Kidney tubule cell (primary cell): ENCODE data around the gene REV1.
"Not testable (repeated sequence)": the region's sequence is repeated elsewhere in the genome, so short reads cannot be mapped to it uniquely, and the experiment has no call there.

ENCODE experiments used
- DNase-seq: peaks from one replicate; pipeline ENCODE4 v3.0.0-alpha.2; 2018; ENCODE audit warnings: low spot score

Gene REV1

GRCh38 chr2:99401841-99402240 is 88.0 kb downstream of the REV1 start:
- no peak for DNase-seq

GRCh38 chr2:99399795-99400194 is 90.0 kb downstream of the REV1 start:
- DNase-seq = no peak

GRCh38 chr2:99399063-99399462 is 90.8 kb downstream of the REV1 start:
- DNase-seq = no peak

- DNase-seq = no peak
Observed at GRCh38 chr2:99398303-99398702, 91.5 kb downstream of the REV1 start.

GRCh38 chr2:99397266-99397920 is 92.4 kb downstream of the REV1 start:
- no peak for DNase-seq

GRCh38 chr2:99395589-99396130 is 94.2 kb downstream of the REV1 start:
- no peak for DNase-seq

- DNase-seq = no peak
Observed at GRCh38 chr2:99389946-99390345, 99.9 kb downstream of the REV1 start.

- DNase-seq = no peak
Observed at GRCh38 chr2:99389371-99389770, 100.4 kb downstream of the REV1 start.

GRCh38 chr2:99388892-99389291 is 100.9 kb downstream of the REV1 start:
- DNase-seq = no peak

- peak; percentile 69 for DNase-seq
Observed at GRCh38 chr2:99386011-99386410, 103.8 kb downstream of the REV1 start.

- DNase-seq = no peak
Observed at GRCh38 chr2:99382143-99382542, 107.7 kb downstream of the REV1 start.

GRCh38 chr2:99380376-99381010 is 109.3 kb downstream of the REV1 start:
- peak; percentile 40 for DNase-seq

- DNase-seq = no peak
Observed at GRCh38 chr2:99377879-99378278, 111.9 kb downstream of the REV1 start.

- DNase-seq = no peak
Observed at GRCh38 chr2:99376254-99376864, 113.5 kb downstream of the REV1 start.

GRCh38 chr2:99374747-99375146 is 115.1 kb downstream of the REV1 start:
- no peak for DNase-seq

- no peak for DNase-seq
Observed at GRCh38 chr2:99373144-99373543, 116.7 kb downstream of the REV1 start.

- DNase-seq = not testable (repeated sequence)
Observed at GRCh38 chr2:99368854-99369253, 121.0 kb downstream of the REV1 start.

- DNase-seq = no peak
Observed at GRCh38 chr2:99365661-99366060, 124.2 kb downstream of the REV1 start.

- no peak for DNase-seq
Observed at GRCh38 chr2:99356853-99357252, 133.0 kb downstream of the REV1 start.

GRCh38 chr2:99354825-99355224 is 135.0 kb downstream of the REV1 start:
- not testable (repeated sequence) for DNase-seq

GRCh38 chr2:99354070-99354469 is 135.7 kb downstream of the REV1 start:
- DNase-seq = peak; percentile 38
